ENCODE results near the gene TXLNA.

Gene TXLNA

GRCh38 chr1:32221980-32222755, 42.7 kb downstream of the TXLNA start, which contains the start of the genes EIF3I and TMEM234:
Gene EIF3I (plus strand): TSS chr1:32222407. CDS start chr1:32222442, 35 bp downstream.
Gene TMEM234 (minus strand): TSS chr1:32222353. CDS start chr1:32222322, 31 bp downstream.
- Histone ChIP-seq H3K9me3 (ENCODE audit: control insufficient read depth, low read length) (no peaks in the 10 kb centered on the region), H3K27me3 (ENCODE audit: control insufficient read depth, insufficient read depth, low read length) (no peaks in the 10 kb centered on the region), H3K4me1 (ENCODE audit: control insufficient read depth, insufficient read depth, low read length) (peaks cover 24% of the 10 kb centered on the region), H3K4me3 (ENCODE audit: low read length) (peak within 1 kb of the TSS; percentile 94), H3K36me3 (ENCODE audit: control insufficient read depth, insufficient read depth, low read length) (no peaks in the 10 kb centered on the region), H3K9ac (ENCODE audit: low read length) (peak within 1 kb of the TSS; percentile 99)

DNA sequence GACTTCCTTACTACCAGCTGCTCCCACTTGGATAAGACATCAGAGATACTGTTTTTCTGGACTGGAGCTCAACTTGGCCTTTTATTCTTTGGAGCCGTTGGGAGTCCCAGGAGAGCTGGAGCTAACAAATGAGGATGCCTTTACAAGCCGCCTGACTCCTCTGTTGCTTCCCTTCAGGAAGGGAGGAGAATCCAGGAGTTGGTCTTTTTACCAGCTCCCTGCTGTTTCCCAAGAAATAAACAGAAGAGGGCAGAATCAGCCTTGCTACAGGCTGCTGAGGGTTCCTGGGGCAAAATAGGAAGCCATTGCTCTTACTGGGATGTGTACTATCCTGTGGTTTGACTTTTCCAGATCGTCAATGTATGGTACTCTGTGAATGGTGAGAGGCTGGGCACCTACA, 44.2 kb downstream of the TXLNA start:
- H3K9ac ChIP-seq (ENCODE audit: low read length), result no peak overlapping the region
- peaks cover 24% of the 10 kb centered on the region for H3K4me1 ChIP-seq (ENCODE audit: control insufficient read depth, insufficient read depth, low read length)
- H3K36me3 ChIP-seq (ENCODE audit: control insufficient read depth, insufficient read depth, low read length), result no peaks in the 10 kb centered on the region
- H3K9me3 ChIP-seq (ENCODE audit: control insufficient read depth, low read length), result no peaks in the 10 kb centered on the region
- H3K27me3 ChIP-seq (ENCODE audit: control insufficient read depth, insufficient read depth, low read length), result no peaks in the 10 kb centered on the region
- no peak overlapping the region for H3K4me3 ChIP-seq (ENCODE audit: low read length)

- H3K9me3 ChIP-seq (ENCODE audit: control insufficient read depth, low read length), result no peaks in the 10 kb centered on the region
- H3K9ac ChIP-seq (ENCODE audit: low read length), result no peak overlapping the region
- H3K36me3 ChIP-seq (ENCODE audit: control insufficient read depth, insufficient read depth, low read length), result no peaks in the 10 kb centered on the region
- no peaks in the 10 kb centered on the region for H3K27me3 ChIP-seq (ENCODE audit: control insufficient read depth, insufficient read depth, low read length)
- H3K4me3 ChIP-seq (ENCODE audit: low read length), result no peak overlapping the region
- peaks cover 24% of the 10 kb centered on the region for H3K4me1 ChIP-seq (ENCODE audit: control insufficient read depth, insufficient read depth, low read length)
Measured at GRCh38 chr1:32224285-32224684, 44.8 kb downstream of the TXLNA start.

DNA sequence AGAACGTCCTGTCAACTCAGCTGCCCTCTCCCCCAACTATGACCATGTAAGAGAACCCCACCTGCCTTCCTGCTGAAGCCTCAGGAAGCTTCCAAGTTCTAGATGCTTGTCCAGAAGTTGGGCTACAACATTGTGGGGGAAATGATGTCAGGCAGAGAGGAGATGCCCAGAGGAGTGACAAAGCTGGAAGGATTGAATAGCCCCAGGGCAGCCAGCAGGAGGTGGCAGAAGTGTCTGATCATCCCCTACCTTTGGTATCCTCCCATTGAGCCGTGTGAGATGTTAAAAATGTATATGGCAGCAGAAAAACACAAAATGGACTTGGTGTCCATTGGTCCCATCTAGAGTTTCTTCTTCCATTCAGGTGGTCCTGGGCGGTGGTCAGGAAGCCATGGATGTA, 49.3 kb downstream of the TXLNA start:
- Histone ChIP-seq H3K36me3 (ENCODE audit: control insufficient read depth, insufficient read depth, low read length) (no peaks in the 10 kb centered on the region), H3K9me3 (ENCODE audit: control insufficient read depth, low read length) (no peaks in the 10 kb centered on the region), H3K4me3 (ENCODE audit: low read length) (no peak overlapping the region), H3K4me1 (ENCODE audit: control insufficient read depth, insufficient read depth, low read length) (peaks cover 4% of the 10 kb centered on the region), H3K27me3 (ENCODE audit: control insufficient read depth, insufficient read depth, low read length) (no peaks in the 10 kb centered on the region), H3K9ac (ENCODE audit: low read length) (no peak overlapping the region)

GRCh38 chr1:32231843-32232432, 52.5 kb downstream of the TXLNA start:
- Histone ChIP-seq H3K4me3 (ENCODE audit: low read length) (no peak overlapping the region), H3K4me1 (ENCODE audit: control insufficient read depth, insufficient read depth, low read length) (no peaks in the 10 kb centered on the region), H3K27me3 (ENCODE audit: control insufficient read depth, insufficient read depth, low read length) (no peaks in the 10 kb centered on the region), H3K9me3 (ENCODE audit: control insufficient read depth, low read length) (no peaks in the 10 kb centered on the region), H3K9ac (ENCODE audit: low read length) (no peak overlapping the region), H3K36me3 (ENCODE audit: control insufficient read depth, insufficient read depth, low read length) (no peaks in the 10 kb centered on the region)

DNA sequence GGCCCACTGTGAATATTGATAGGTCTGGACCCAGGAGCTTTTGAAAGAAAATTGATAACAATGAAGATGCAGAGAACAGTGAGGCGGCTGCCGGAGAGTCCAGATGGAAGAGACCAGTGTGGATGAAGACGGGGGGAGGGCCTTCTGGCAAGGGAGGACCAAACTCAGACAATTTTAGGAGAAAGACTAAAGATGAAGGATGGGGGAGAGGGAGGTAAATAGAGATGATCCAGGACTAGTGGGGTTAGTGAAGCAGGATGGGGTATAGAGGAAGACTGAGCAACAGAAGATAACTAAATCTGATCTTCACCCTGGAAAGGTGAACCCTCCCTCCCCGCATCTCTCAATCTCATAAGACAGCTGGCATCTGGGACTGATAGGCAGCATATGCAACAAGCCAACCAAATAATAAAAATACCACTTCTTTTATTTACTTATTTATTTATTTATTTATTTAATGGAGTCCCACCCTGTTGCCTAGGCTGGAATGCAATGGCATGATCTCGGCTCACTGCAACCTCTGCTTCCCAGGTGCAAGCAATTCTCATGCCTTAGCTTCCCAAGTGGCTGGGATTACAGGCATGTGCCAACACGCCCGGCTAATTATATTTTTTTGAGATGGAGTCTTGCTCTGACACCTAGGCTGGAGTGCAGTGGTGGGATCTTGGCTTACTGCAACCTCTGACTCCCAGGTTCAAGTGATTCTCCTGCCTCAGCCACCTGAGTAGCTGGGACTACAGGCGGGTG, 53.3 kb downstream of the TXLNA start:
- Histone ChIP-seq H3K36me3 (ENCODE audit: control insufficient read depth, insufficient read depth, low read length) (no peaks in the 10 kb centered on the region), H3K27me3 (ENCODE audit: control insufficient read depth, insufficient read depth, low read length) (no peaks in the 10 kb centered on the region), H3K4me1 (ENCODE audit: control insufficient read depth, insufficient read depth, low read length) (no peaks in the 10 kb centered on the region), H3K4me3 (ENCODE audit: low read length) (no peak overlapping the region), H3K9ac (ENCODE audit: low read length) (no peak overlapping the region), H3K9me3 (ENCODE audit: control insufficient read depth, low read length) (no peaks in the 10 kb centered on the region)

DNA sequence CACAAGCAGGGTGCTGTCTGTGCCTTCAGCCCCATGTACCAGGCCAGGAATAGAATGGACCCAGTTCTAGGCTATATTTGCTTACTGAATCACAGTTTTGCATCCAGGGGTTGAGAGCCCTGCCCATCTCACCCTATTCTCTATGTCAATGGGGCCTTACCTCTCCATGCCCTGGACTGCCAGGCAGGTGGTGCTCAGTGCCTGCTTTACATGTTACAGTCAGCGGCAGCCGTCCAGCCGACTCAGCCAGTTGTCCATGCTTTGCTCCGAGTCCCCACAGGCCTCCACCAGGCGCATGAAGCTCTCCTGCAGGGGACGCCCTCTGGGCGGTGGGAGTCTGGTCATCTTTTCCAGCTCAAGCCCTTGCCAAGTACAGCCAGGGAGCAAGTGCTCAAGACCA, 55.3 kb downstream of the TXLNA start:
- H3K4me1 ChIP-seq (ENCODE audit: control insufficient read depth, insufficient read depth, low read length), result no peaks in the 10 kb centered on the region
- H3K36me3 ChIP-seq (ENCODE audit: control insufficient read depth, insufficient read depth, low read length), result no peaks in the 10 kb centered on the region
- H3K9ac ChIP-seq (ENCODE audit: low read length), result no peak overlapping the region
- no peak overlapping the region for H3K4me3 ChIP-seq (ENCODE audit: low read length)
- no peaks in the 10 kb centered on the region for H3K9me3 ChIP-seq (ENCODE audit: control insufficient read depth, low read length)
- no peaks in the 10 kb centered on the region for H3K27me3 ChIP-seq (ENCODE audit: control insufficient read depth, insufficient read depth, low read length)

GRCh38 chr1:32239337-32239736, 59.9 kb downstream of the TXLNA start:
- H3K9ac ChIP-seq (ENCODE audit: low read length), result no peak overlapping the region
- no peaks in the 10 kb centered on the region for H3K9me3 ChIP-seq (ENCODE audit: control insufficient read depth, low read length)
- no peaks in the 10 kb centered on the region for H3K27me3 ChIP-seq (ENCODE audit: control insufficient read depth, insufficient read depth, low read length)
- H3K4me1 ChIP-seq (ENCODE audit: control insufficient read depth, insufficient read depth, low read length), result peaks cover 6% of the 10 kb centered on the region
- no peaks in the 10 kb centered on the region for H3K36me3 ChIP-seq (ENCODE audit: control insufficient read depth, insufficient read depth, low read length)
- H3K4me3 ChIP-seq (ENCODE audit: low read length), result no peak overlapping the region

- Histone ChIP-seq H3K9ac (ENCODE audit: low read length) (peak overlapping the region; percentile 68), H3K4me1 (ENCODE audit: control insufficient read depth, insufficient read depth, low read length) (peaks cover 6% of the 10 kb centered on the region), H3K4me3 (ENCODE audit: low read length) (peak overlapping the region; percentile 70), H3K27me3 (ENCODE audit: control insufficient read depth, insufficient read depth, low read length) (no peaks in the 10 kb centered on the region), H3K9me3 (ENCODE audit: control insufficient read depth, low read length) (no peaks in the 10 kb centered on the region), H3K36me3 (ENCODE audit: control insufficient read depth, insufficient read depth, low read length) (no peaks in the 10 kb centered on the region)
Measured at GRCh38 chr1:32239790-32240139, 60.3 kb downstream of the TXLNA start.

GRCh38 chr1:32240140-32240951, 60.9 kb downstream of the TXLNA start:
- Histone ChIP-seq H3K27me3 (ENCODE audit: control insufficient read depth, insufficient read depth, low read length) (no peaks in the 10 kb centered on the region), H3K4me1 (ENCODE audit: control insufficient read depth, insufficient read depth, low read length) (peaks cover 6% of the 10 kb centered on the region), H3K9me3 (ENCODE audit: control insufficient read depth, low read length) (no peaks in the 10 kb centered on the region), H3K36me3 (ENCODE audit: control insufficient read depth, insufficient read depth, low read length) (no peaks in the 10 kb centered on the region), H3K9ac (ENCODE audit: low read length) (peak overlapping the region; percentile 68), H3K4me3 (ENCODE audit: low read length) (peak overlapping the region; percentile 70)

DNA sequence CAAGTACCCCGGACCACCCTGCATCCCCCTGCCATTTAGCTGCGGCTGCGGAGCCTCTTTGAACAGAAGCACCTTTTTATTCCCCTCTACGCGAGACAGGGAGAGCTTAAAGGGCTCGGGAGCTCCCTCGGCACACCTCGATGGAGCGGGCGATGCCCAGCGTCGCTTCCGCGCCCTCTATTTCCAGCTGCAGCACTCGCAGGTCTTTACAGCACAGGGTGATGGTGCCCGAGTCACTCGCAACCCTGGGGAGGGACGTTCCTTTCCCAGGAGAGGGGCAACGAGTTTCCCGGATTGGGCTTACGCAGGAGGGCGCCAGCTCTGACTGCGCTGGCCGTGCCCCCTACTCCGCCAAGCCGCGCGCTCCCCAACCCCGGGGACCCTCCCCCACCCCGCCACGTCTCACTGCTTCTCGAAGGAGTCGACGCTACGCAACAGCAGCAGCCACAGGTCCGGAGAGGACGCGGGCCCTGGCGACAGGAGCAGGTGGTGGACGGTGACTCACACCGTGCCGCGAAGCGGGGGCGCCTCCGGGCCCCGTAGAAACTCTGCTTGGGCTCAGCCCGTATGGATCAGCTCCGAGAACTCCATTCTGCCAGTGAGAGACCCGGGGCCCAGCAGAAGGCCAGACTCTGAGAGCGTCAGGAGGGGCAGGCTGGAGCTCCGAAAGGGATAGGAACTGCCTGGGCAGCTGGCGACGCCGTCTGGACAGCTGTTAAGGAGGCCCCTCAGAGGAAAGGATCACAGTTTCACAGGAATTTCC, 61.7 kb downstream of the TXLNA start:
- peak overlapping the region; percentile 68 for H3K9ac ChIP-seq (ENCODE audit: low read length)
- no peaks in the 10 kb centered on the region for H3K36me3 ChIP-seq (ENCODE audit: control insufficient read depth, insufficient read depth, low read length)
- no peaks in the 10 kb centered on the region for H3K27me3 ChIP-seq (ENCODE audit: control insufficient read depth, insufficient read depth, low read length)
- peak overlapping the region; percentile 70 for H3K4me3 ChIP-seq (ENCODE audit: low read length)
- no peaks in the 10 kb centered on the region for H3K9me3 ChIP-seq (ENCODE audit: control insufficient read depth, low read length)
- peaks cover 6% of the 10 kb centered on the region for H3K4me1 ChIP-seq (ENCODE audit: control insufficient read depth, insufficient read depth, low read length)
